HuH-7.5 (cell line): ENCODE data around the gene RASL12.
"Not testable (repeated sequence)": the region's sequence is repeated elsewhere in the genome, so short reads cannot be mapped to it uniquely, and the experiment has no call there.

Experiments
- DNase-seq: peaks from one replicate; pipeline ENCODE4 v3.0.0; 2011; ENCODE audit warnings: low spot score

Gene RASL12, protein sequence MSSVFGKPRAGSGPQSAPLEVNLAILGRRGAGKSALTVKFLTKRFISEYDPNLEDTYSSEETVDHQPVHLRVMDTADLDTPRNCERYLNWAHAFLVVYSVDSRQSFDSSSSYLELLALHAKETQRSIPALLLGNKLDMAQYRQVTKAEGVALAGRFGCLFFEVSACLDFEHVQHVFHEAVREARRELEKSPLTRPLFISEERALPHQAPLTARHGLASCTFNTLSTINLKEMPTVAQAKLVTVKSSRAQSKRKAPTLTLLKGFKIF

DNA sequence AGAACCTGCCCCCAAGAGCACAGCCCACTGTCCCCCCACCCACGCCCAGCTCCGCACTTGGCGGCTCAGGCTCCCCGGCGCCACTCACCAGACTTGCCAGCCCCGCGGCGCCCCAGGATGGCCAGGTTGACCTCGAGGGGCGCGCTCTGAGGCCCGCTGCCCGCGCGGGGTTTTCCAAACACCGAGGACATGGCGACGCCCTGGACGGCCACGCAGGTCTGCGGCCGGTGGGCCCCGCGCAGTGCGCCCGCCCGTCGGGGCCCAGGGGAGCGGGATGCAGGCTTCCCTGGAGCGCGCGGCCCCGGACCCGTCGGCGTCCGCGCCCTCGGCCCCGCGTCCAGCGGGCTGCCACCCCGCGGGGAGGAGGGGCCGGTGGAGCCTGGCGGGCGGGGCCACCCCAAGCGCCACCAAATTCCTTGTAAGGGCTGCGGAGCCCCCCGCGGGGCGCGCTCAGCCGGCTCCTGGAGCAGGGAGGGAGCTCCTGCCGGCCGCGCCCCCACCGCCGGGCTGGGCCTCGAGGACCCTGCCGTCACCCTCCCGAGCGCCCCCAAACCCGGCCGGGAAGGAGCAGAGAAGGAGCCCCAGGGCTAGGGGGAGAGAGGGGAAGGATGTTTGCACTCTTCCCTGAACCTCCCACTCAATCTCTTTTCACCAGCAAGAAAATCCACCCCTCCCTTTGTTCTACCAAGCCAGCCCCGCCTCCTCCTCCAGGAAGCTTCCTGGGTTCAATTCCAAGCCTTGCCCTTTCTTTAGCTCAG is at the start of gene RASL12:
Gene RASL12 (minus strand): TSS at position 347 of the 758 bp plus-strand sequence. CDS start 156 bp downstream, at position 191.
- DNase-seq = peak; percentile 71

DNA sequence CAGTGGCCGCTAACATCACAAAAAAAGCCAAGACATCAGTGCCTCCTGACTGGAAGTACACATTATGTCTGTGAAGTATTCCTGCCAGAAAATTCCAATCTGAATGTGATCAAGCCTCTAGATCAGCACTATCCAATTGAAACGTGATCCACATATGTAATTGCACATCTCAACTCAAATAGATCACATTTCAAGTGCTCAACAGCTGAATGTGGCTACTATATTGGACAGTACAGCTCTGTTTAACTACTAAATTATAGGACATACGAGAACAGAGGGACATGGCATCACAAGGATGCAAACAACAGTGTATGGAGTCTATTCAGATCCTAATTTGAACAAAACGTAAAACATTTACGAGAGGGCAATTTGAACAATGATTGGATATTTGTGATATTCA is 47.8 kb upstream of the RASL12 start:
- no peak for DNase-seq

DNA sequence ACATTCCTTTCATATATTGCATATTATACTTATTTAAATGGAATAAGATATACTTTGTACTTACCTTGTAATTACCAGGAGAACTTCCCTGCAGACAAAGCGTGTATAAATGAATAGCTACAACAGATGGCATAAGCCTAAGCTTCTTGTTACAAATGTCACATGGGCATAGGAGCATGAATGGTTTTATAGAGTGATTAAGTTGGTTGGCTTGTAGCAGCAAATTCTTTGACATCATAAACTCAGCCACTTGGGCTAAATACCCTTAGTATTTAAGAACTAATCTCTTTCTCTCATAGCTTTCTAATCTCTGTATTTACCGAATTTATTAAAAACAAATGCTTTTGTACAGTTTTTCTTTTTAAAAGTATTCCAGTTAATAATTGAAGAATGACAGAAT is 47.3 kb upstream of the RASL12 start, which contains the start of gene UBAP1L:
Gene UBAP1L (minus strand): TSS at position 115 of the 400 bp plus-strand sequence. CDS start 8,985 bp downstream, outside the sequence.
- no peak for DNase-seq

DNA sequence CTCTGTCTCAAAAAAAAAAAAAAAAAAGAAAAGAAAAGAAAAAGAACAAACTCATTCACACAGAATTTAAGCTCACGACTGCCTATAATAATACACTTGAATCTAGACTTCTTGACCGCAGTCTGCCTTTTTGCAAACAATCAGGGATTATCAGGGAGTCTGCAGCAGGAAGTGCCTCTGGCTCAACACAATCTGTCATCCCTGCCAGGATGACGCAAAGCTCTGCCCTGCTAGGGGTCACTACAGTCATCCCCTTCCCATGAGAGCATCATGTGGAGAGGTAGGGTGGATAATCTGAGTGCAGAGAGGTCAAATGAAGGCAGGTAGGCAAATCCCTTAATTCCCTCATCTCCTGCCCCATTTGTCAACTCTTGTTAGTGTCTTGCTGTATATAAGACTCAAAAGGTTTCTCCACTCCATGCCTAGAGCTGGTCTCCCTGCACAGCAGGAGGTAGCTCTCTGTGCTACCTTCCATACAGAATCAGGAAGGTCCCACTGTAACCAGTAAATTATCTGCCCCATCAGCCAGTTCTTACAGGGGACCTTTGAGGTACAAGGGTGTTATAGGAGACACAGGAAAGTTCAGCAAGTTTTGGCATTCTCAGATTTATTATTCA is 43.0 kb upstream of the RASL12 start:
- no peak for DNase-seq

DNA sequence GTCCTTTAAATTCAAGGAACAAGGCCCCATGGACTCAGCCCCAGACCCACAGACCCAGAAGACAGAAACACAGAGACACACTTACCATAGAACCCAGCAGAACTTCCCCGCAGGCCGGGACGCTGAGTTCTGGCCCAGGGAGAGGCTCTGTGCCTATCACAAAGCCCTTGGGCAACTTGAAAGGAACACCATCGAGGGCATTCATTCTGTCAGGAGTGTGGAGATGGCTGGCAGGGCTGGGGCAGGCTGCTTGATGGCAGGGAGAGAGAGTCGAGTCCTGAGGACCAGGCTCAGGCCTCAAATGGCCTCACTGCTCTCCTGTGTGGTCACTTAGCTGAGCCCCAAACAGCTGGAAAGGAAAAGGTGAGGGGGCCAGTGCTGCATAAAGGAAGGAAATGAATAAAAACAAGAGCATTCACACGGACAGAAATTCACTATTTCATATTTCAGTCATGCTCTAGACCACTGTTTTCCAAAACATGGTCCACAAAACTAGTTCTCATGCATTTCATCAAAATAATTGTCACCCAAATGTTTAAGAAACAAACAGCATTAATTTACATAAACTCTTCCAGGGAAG is 38.3 kb upstream of the RASL12 start:
- DNase-seq = no peak

DNA sequence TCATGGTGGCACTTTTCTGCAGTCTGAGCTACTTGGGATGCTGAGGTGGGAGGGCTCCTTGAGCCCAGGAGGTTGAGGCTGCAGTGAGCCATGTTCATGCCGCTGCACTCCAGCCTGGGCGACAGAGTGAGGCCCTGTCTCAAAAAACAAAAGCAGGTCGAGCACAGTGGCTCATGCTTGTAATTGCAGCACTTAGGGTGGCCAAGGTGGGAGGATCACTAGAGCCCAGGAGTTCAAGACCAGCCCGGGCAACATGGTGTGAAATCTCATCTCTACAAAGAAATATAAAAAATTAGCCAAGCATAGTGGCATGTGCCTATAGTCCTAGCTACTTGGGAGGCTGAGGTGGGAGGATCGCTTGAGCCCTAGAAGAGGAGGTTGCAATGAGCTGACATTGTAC is 37.2 kb upstream of the RASL12 start:
- no peak for DNase-seq

DNA sequence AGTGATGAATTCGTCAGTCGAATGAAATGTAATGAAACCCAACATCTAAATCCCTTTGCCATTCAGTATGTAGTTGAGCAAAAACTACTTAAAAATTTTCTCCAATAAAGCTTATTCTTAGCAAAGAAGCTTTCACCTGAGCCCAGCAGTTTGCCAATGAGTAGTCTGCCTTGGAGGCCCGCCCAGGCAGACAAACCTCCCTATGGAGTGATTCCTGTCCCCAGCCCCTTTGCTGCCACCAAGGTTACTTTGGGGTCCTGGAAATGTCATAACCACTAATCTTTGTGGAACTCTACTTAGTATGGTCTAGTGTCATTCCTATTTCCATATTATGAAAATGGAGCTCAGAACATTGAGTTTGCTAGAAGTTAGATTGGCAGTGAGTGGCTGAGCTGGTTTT is 35.1 kb upstream of the RASL12 start:
- no peak for DNase-seq

DNA sequence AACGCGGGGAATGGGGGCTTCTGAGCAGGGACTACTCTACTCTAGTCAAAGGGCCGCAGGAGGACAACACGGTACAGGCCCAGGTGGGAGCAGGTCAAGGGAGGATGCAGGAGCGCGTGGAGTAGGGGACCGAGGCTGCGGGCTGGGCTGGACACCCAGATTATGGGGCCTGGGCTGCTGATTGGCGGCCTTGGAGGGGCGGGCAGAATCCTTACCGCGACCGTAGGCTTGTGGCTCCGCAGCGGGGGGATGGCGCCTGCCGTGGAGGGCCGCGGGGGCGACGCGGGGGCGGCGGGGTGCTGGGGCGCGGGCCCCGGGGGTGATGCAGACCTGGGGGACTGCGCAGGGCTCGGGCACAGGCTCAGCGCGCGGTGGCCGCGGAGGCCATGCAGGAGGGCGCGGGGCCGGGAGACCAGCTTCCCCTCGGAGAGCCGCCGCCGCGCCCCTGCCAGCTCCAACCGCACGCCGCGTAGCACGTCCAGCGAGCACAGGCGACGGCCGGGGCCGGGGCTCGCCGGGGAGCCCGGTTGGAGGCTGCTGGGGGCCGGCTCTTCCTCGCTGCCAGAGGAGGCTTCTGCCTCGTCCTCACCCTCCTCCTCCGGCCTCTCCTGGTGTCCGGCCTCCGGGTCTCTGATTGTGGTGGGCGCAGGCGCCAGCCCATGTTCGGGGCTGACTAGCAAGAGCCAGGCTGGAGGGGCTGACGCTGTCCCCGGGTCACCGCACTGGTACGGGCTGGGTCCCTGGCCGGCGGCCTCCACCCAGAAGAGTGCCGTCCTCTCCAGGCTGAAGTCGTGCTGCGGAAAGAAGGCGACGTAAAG is 34.3 kb upstream of the RASL12 start:
- no peak for DNase-seq

DNA sequence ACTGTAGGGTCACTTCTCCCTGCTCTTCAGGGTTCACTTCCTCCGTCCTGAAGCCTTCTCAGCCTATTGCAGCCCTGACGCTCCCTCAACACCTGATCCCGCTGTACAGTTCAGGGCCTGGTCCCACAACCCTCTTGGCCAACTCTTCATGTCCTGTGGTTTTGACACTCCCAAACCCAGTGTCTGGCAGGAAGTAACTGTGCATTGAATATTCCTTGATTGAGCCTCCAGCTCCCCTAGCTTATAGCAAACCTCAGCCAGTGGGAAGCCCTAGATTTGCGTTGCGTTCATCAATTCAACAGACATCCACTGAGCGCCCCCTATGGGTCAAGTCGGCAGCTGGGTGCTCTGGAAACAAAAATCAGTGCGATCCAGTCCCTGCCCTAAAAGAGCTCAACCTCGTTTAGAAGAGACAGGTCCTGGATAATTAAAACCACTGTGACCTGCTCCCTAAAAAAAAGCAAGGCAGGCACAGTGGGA is 33.7 kb upstream of the RASL12 start:
- DNase-seq = peak; percentile 92

DNA sequence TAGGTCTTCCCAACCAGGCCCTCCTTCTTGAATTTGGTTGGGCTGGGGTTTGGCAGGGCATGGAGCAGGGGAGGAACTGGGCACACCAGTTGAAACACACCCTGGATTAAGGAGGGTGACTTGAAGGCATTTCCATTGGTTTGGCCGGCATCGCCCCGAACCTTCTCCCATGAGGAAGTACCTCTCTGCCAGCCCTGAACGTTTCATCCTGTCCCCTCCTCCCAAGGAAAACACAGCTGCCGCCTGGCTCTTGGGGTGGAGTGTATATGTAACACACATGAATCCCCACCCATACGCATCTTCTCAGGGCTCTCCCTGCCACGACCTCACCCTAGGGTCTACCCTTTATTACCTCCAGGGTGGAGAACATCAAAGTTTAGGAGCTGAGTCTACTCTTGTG is 32.7 kb upstream of the RASL12 start:
- no peak for DNase-seq

DNA sequence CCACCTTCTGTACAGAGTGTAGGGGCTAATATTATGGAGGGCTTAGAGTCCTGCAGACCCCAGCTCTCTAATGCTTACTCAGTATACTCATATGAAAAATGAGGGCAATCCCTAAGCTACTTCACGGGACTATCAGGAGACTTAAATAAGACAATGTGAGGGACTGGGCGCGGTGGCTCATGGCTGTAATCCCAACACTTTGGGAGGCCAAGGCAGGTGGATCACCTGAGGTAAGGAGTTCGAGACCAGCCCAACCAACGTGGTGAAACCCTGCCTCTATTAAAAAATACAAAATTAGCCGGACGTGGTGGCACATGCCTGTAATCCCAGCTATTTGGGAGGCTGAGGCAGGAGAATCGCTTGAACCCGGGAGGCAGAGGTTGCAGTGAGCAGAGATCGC is 32.0 kb upstream of the RASL12 start:
- not testable (repeated sequence) for DNase-seq

DNA sequence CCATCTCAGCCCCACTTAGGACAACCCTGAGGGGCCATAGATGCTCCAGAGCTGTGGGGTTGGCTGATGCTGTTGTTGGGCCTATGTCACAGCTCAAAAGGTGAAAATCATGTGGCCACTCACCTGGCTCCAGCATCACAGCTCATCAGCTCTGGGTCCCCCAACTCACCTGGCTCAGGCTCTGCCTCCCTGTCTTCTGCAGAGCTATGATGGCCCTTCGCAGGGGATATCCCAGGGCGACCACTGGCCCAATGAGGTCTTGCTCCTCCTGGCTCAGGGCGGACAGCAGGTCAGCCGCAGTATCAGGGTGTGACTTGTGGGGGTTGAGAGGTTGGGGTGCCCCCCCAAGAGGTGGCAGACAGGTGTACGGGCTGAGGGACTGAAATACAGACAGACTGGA is 31.5 kb upstream of the RASL12 start:
- no peak for DNase-seq

DNA sequence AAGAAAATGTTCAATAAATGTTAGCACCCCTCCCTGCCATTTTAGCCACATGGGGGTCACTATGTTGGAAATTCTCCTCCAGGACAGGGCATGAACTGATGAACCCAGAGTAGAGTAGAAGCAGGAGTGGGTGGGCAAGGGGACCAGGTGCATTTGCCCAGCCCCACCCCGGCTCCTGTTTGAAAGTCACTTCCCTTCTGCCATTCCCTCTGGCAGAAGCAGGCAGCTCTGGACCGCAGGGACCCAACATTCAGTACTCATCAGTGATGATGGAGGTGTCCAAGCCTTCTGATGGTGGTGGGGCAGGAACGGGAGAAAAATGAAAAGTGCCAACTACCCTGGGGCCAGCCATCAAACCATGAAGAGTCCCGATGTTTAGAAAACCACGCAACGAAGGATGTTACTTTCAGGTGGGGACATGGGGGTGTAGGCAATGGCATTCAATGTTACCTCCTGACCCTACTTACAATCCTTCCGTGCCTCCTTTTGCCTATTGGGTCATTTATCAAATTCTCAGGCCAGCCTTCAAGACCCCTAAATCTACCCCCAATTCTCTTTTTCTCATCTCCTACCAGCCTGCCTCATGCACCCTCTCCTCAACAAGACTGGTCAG is 30.0 kb upstream of the RASL12 start:
- DNase-seq = no peak

DNA sequence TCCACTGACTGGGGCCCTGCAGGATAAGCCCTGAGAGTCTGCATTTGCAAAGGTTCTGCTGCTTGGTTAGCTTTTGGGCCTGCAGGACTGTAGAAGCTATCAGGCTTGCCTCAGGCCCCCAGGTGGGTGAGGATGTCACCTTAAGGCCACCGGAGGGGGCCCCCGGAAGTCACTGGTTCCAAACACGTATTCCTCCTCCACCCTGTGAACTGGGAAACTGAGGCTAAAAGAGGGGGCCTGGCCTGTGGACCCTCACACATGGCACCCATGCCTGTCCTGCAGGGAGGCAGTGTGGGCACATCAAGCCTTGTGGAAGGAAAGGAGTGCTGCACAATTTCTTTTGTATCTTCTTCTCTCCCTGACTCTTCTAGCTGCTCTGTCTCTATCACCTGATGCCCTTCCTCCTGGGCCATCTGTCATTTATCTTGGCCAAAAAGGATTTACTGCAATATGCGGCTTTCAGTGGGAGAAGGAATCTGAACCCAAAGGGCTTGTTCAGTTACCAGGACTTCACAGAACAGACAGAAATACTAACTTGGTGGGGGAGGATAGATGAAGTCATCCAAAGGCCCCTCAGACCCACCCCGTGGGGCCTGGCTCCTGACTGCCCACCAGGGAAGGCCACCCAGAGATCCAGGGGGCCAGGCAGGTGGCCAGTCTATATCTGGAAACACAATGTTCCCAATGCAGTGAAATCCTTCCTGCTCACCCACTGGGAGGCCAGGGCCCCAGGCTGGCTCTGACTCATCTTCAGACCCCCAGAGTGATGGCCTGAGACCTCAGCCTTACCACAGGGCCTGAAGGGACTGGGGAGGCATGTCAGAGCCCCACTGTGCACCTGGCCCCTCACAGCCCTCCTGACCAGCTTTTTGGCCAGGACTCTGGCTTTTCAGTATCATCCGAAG is 28.9 kb upstream of the RASL12 start:
- DNase-seq = no peak

DNA sequence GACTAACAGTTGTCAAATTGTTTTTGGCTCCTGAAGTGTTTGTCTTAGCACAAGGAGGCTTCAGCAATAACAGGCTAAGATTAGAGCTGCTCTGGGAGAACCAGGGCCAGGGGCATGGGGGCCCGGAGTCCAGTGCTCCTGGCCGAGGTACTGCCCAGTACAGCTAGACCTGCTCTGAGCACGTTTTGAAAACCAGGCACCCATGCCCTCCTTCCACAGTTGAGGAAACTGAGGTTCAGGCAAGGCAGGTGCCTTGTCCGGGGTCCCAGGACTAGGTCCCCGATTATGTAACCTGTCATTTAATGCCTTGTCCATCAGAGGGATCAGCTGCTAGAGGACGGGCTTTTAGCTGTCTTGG is 27.9 kb upstream of the RASL12 start:
- DNase-seq = no peak

DNA sequence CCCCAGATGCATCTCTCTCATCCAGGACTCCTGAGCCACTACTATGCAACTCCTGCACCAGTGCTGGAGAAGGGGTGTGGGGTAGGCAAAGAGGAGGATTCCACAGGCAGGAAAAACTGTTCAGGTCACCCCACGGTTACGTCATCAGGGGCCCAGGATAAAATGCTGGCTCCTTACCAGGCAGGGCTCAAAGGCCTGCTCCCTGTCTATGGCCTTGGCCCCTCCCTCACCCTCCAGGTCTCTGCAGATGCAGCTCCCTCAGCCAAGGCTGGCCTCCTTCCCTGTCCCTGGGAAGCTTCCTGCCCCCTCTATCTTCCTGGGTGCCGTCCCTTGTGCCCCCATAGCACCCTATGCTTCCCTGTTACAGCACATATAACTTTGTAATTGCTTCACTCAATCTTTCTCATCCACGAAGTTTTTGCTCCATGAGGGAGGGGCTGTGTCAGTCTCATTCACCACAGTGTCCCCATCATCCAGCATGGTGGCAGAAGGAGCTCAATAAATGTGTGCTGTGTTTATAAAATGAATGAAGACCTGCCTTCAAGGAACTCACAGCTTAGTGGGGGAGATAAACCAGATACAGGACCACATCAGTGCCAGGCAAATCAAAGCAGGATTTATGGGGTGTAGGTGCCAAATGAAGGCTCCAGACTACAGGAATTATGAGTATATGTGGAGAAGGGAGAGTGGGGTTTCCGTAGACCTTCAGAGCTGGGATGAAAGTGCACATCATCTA is 27.4 kb upstream of the RASL12 start:
- no peak for DNase-seq

DNA sequence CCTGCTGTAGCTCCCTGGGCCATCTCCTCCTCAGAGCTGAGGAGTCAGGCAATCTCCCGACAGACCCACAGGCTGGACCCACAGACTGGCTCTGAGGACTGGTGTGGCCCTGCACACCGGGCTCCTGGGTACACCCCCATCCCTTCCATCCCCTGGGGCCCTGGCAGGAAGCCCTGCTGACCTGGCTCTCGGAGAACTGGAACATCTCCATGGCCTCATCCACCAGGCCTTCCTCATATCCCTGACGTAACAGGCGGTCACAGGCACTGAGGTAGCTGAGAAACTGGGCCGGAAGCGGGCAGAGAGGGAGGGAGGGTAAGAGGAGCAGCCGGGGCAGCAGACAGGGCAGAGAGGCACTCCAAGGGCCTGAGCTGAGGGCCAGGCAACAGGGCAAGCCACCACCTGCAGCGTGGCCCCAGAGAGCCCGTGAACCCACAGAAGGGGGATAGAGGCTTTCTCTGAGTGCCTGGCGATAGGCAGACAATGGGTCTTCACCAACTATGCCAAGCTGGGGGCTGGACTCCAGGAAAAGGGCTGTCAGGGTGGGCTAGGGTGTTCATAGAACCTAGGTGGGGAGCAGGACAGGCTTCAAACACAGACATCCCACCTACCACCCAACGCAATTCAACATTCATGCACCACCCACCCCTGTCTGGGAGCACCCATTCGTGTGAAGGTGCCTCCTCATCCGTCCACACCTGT is 26.7 kb upstream of the RASL12 start:
- DNase-seq = no peak

DNA sequence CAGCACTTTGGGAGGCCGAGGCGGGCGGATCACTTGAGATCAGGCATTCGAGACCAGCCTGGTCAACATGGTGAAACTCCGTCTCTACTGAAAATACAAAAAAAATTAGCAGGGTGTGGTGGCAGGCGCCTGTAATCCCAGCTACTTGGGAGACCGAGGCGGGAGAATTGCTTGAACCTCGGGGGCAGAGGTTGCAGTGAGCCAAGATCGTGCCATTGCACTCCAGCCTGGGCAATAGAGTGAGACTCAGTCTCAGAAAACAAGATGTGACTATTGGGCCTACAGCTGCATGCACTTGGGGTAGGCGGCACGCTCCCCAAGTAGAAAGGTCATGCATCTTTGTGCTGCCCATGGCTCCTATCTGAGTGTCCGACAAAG is 26.0 kb upstream of the RASL12 start:
- not testable (repeated sequence) for DNase-seq
